Measurements from ENCODE around the gene CAPZA1. TPM values are rescaled to one million over a fixed set of nuclear protein-coding genes. Genes with fewer than 3 reads are reported as not detected.
A peak's percentile ranks its signal among the peaks of the same experiment; 100 is the strongest.
"Not testable (repeated sequence)": the region's sequence is repeated elsewhere in the genome, so short reads cannot be mapped to it uniquely, and the experiment has no call there.

Gene CAPZA1
- polyA plus RNA-seq, 1 experiment = 65.1 TPM

DNA sequence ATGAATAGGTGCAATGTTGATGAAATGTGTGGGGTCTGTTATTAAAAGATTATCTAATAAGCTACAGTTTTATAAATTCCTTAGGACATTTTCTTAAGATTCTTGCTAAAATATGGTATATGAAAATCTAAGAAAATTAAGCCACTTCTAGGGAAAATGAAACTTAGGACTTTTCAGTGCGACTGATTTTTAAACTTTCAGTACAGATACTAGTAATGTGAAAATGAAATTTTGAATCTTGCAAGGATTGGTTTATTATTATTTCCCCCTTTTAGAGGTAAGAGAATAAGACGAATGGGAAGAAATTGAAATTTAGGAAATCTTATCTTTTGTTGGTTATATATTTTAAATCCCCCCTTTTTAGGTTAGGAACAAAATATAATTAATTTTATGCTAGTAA lies 16.4 kb downstream of the CAPZA1 start:
- ChIA-PET POLR2A (interaction anchor here (0.6 kb wide), 1 partner anchor 134 kb away, joined by 9 read pairs; no protein-coding TSS in a partner anchor), CTCF (interaction anchor here (1.2 to 1.3 kb wide), 2 partner anchors 53 to 245 kb away, joined by 3 read pairs; no protein-coding TSS in a partner anchor)
- no peak for DNase-seq (ENCODE audit: low read depth)
- Histone ChIP-seq H3K36me3 (ENCODE audit: control insufficient read depth, insufficient read depth, low read length) (no peaks in the 10 kb centered on the region), H3K4me3 (ENCODE audit: low read depth, low read length) (no peak overlapping the region), H3K27me3 (ENCODE audit: control insufficient read depth, insufficient read depth, low read length) (no peaks in the 10 kb centered on the region)
- TF ChIP-seq, protein P1, sequence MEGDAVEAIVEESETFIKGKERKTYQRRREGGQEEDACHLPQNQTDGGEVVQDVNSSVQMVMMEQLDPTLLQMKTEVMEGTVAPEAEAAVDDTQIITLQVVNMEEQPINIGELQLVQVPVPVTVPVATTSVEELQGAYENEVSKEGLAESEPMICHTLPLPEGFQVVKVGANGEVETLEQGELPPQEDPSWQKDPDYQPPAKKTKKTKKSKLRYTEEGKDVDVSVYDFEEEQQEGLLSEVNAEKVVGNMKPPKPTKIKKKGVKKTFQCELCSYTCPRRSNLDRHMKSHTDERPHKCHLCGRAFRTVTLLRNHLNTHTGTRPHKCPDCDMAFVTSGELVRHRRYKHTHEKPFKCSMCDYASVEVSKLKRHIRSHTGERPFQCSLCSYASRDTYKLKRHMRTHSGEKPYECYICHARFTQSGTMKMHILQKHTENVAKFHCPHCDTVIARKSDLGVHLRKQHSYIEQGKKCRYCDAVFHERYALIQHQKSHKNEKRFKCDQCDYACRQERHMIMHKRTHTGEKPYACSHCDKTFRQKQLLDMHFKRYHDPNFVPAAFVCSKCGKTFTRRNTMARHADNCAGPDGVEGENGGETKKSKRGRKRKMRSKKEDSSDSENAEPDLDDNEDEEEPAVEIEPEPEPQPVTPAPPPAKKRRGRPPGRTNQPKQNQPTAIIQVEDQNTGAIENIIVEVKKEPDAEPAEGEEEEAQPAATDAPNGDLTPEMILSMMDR (IDR thresholded peaks at IDR 0.05; ENCODE audit: insufficient read depth, low read depth, low read length) = no peak

DNA sequence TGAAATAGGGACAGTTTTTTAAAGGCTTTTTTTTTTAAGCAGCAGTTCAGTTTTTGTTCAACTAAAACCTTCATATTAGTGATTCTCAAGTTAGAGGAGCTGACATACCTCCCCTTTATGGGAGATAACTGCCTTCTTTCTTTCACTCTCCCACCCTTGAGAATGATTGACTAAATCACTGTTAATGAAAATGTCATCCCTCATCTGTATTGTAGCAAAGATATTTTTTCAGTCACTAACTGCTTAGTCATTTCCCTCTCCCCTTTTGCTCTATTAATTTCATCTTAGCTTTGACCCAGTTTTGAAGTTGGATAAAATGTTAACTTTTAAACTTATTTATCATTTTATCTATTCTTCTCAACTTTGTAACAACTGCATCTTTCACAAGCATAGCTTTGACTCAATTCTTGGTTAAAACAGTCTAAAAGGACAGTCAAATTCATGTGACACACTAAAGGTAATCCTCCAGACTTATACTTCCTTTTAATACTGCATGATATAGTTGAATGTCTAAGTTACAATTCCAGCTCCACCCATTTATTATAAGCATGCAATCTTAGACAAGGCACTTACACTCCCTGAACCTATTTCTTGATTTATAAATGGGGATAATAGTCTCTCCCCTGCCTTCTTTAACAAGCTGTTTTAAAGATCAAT lies 17.1 kb downstream of the CAPZA1 start:
- Histone ChIP-seq H3K4me3 (ENCODE audit: low read depth, low read length) (no peak overlapping the region), H3K36me3 (ENCODE audit: control insufficient read depth, insufficient read depth, low read length) (no peaks in the 10 kb centered on the region), H3K27me3 (ENCODE audit: control insufficient read depth, insufficient read depth, low read length) (no peaks in the 10 kb centered on the region)
- POLR2A ChIA-PET = no interaction called here
- TF ChIP-seq, protein P1 (IDR thresholded peaks at IDR 0.05; ENCODE audit: insufficient read depth, low read depth, low read length) = no peak
- no peak for DNase-seq (ENCODE audit: low read depth)
- CTCF ChIA-PET = interaction anchor here (1.0 to 1.8 kb wide), 4 partner anchors 52 to 246 kb away, joined by 3 to 6 read pairs (median 3); no protein-coding TSS in a partner anchor

DNA sequence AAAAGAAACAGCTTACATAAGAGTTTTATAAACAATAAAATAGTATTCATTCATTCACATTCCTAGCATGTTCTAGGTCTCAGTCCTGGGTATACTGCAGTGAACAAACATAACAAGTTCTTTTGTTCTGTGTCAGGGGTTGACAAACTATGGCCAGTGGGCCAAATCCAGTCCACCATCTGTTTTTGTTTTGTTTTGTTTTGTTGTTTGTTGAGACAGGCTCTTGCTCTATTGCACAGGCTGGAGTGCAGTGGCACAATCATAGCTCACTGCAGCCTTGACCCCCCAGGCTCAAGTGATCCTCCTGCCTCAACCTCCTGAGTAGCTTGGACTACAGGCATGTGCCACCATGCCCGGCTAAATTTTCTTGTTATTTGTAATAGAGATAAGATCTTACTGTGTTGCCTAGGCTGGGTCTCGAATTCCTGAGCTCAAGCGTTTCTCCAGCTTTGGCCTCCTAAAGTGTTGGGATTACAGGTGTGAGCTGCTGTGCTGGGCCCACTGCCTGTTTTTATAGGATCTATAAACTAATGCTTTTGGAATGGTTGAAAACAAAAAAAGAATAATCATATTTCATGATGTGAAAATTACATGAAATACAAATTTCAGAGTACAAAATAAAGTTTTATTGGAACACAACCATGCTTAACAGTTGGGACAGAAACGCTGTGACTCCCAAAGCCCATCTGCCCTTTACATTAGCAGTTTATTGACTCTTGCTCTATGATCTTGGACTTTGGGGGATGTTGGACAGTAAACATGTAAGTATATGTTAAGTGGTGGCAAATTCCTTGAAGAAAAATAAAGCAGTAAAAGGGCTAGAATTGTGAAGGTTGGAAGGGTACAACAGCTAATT lies 17.9 kb downstream of the CAPZA1 start:
- Histone ChIP-seq H3K27me3 (ENCODE audit: control insufficient read depth, insufficient read depth, low read length) (no peaks in the 10 kb centered on the region), H3K36me3 (ENCODE audit: control insufficient read depth, insufficient read depth, low read length) (no peaks in the 10 kb centered on the region), H3K4me3 (ENCODE audit: low read depth, low read length) (no peak overlapping the region)
- ChIA-PET POLR2A (interaction anchor here (0.6 kb wide), 1 partner anchor 65 kb away, joined by 3 read pairs; no protein-coding TSS in a partner anchor), CTCF (interaction anchor here (0.6 to 1.8 kb wide), 6 partner anchors 19 to 246 kb away, joined by 3 to 6 read pairs (median 3); partner anchors contain the start of gene ST7L)
- peak; percentile 40 for DNase-seq (ENCODE audit: low read depth)
- TF ChIP-seq, protein P1 (IDR thresholded peaks at IDR 0.05; ENCODE audit: insufficient read depth, low read depth, low read length) = no peak

DNA sequence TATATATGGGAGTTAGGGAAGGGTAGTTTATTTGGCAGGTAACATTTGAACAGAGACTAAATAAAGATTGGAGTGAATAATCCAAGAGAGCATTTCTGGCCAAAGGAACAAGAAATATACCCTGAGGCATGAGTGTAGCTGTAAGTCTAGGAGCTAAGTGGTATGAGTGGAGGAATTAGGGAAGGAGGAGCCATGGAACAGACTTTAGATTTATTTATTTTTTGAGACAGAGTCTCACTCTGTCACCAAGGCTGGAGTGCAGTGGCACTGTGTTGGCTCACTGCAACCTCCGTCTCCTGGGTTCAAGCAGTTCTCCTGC lies 18.4 kb downstream of the CAPZA1 start:
- no peak for DNase-seq (ENCODE audit: low read depth)
- POLR2A ChIA-PET = interaction anchor here (0.6 kb wide), 1 partner anchor 65 kb away, joined by 3 read pairs; no protein-coding TSS in a partner anchor
- Histone ChIP-seq H3K36me3 (ENCODE audit: control insufficient read depth, insufficient read depth, low read length) (no peaks in the 10 kb centered on the region), H3K27me3 (ENCODE audit: control insufficient read depth, insufficient read depth, low read length) (no peaks in the 10 kb centered on the region), H3K4me3 (ENCODE audit: low read depth, low read length) (no peak overlapping the region)
- CTCF ChIA-PET = interaction anchor here (0.6 to 1.8 kb wide), 3 partner anchors 19 to 78 kb away, joined by 3 to 6 read pairs (median 4); partner anchors contain the start of gene ST7L
- TF ChIP-seq, protein P1 (IDR thresholded peaks at IDR 0.05; ENCODE audit: insufficient read depth, low read depth, low read length) = no peak

DNA sequence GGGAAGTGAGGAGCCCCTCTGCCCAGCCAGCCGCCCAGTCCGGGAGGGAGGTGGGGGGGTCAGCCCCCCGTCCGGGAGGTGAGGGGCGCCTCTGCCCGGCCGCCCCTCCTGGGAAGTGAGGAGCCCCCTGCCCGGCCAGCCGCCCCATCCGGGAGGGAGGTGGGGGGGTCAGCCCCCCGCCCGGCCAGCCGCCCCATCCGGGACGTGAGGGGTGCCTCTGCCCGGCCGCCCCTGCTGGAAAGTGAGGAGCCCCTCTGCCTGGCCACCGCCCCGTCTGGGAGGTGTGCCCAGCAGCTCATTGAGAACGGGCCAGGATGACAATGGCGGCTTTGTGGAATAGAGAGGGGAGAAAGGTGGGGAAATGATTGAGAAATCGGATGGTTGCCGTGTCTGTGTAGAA lies 20.8 kb downstream of the CAPZA1 start:
- POLR2A ChIA-PET; CTCF ChIA-PET; H3K36me3 ChIP-seq (ENCODE audit: control insufficient read depth, insufficient read depth, low read length); H3K27me3 ChIP-seq (ENCODE audit: control insufficient read depth, insufficient read depth, low read length); DNase-seq (ENCODE audit: low read depth); H3K4me3 ChIP-seq (ENCODE audit: low read depth, low read length): not testable (repeated sequence)

Measured in BJ (cell line).